Measurements from ENCODE around the gene RYR2.

- no peak for TF ChIP-seq CTCF (IDR thresholded peaks at IDR 0.05)
- no peak for TF ChIP-seq POLR2A (IDR thresholded peaks at IDR 0.05)
These were observed 712.6 kb downstream of the RYR2 start for GRCh38 chr1:237754627-237755026.

Data from esophagus squamous epithelium (tissue), 4 donors.